Endothelial cell of umbilical vein (primary cell): ENCODE results near the gene PLEKHG3. TPM values are rescaled to one million over a fixed set of nuclear protein-coding genes. Genes with fewer than 3 reads are reported as not detected.

Source experiments
- BruUV-seq: library from RNA; stranded (reverse); fragments of 400-500 nt; replicated peaks from 2 replicates; lab custom pipeline; 2021; lab: Mats Ljungman, UMichigan
- CTCF ChIA-PET: fragments of 300-600, 350-600 bp; sonication (Branson Sonifier 250); formaldehyde crosslinking; loops from one replicate; lab custom pipeline; 2021; ENCODE audit warnings: antibody characterized with exemption, inconsistent platforms; lab: Charles Lee
- POLR2A ChIA-PET: fragments of 300-600, 350-600 bp; sonication (Branson Sonifier 250); formaldehyde crosslinking; loops from one replicate; lab custom pipeline; 2021; ENCODE audit warnings: antibody characterized with exemption, inconsistent platforms; lab: Charles Lee
- DNase-seq: peaks from one replicate; pipeline ENCODE4 v3.0.0-alpha.2; 2011; ENCODE audit warnings: low read depth, low spot score
- FAIRE-seq: peaks from 2 replicates; lab custom pipeline; 2011; peaks lifted over from hg19 to GRCh38; lab: Jason Lieb, UNC
- H2AFZ ChIP-seq: 2 replicates; pipeline ENCODE4 v1.6.0; 2012; ENCODE audit warnings: low read depth, low read length, control low read depth, inconsistent platforms
- H3K27ac ChIP-seq: 2 replicates; pipeline ENCODE4 v1.5.1; 2011; ENCODE audit warnings: low read depth, mild to moderate bottlenecking, control low read depth, low read length, moderate library complexity; ENCODE audit not compliant: insufficient read depth
- H3K27me3 ChIP-seq, 2 experiments: 2 replicates each; pipeline versions ENCODE4 v1.6.0 to v1.6.1; 2011; ENCODE audit warnings: low read length in 2 of 2, mixed read lengths in 1 of 2; ENCODE audit not compliant: control insufficient read depth in 2 of 2, insufficient read depth in 2 of 2
- H3K36me3 ChIP-seq, 2 experiments: 2 replicates in 1 of 2; 3 replicates in 1 of 2; pipeline ENCODE4 v1.5.1; 2011; ENCODE audit warnings: low read length in 2 of 2, mild to moderate bottlenecking in 1 of 2, moderate library complexity in 1 of 2; ENCODE audit not compliant: control insufficient read depth in 2 of 2, insufficient read depth in 2 of 2; ENCODE audit errors: extremely low read depth in 1 of 2
- H3K4me1 ChIP-seq: 3 replicates; pipeline ENCODE4 v1.5.1; 2011; ENCODE audit warnings: mild to moderate bottlenecking, low read length; ENCODE audit not compliant: control insufficient read depth, insufficient read depth; ENCODE audit errors: extremely low read depth
- H3K4me2 ChIP-seq: 2 replicates; pipeline ENCODE4 v1.6.1; 2011; ENCODE audit warnings: low read length, control low read depth, mixed read lengths; ENCODE audit not compliant: insufficient read depth
- H3K4me3 ChIP-seq, 3 experiments: fragments of 200-600 bp in 1 of 3; sonication (generic), shearing (Covaris generic) in 1 of 3; replicated peaks in 1 of 3; 2 replicates each; pipeline ENCODE4 v1.5.1; 2011 to 2016; ENCODE audit warnings: control low read depth in 3 of 3, low read length in 3 of 3, mild to moderate bottlenecking in 2 of 3, inconsistent platforms in 1 of 3, low read depth in 1 of 3, moderate library complexity in 1 of 3; ENCODE audit not compliant: insufficient read depth in 1 of 3
- H3K79me2 ChIP-seq: 2 replicates; pipeline ENCODE4 v1.6.0; 2012; ENCODE audit warnings: low read length, inconsistent platforms; ENCODE audit not compliant: control insufficient read depth, insufficient read depth
- H3K9ac ChIP-seq: replicated peaks from 2 replicates; pipeline ENCODE3; 2011; ENCODE audit warnings: low read length, control low read depth; ENCODE audit not compliant: insufficient read depth; ENCODE audit errors: extremely low read depth
- H3K9me1 ChIP-seq: replicated peaks from 3 replicates; pipeline ENCODE4 v1.6.0; 2011; ENCODE audit warnings: mild to moderate bottlenecking, low read length; ENCODE audit not compliant: control insufficient read depth, insufficient read depth; ENCODE audit errors: extremely low read depth
- H3K9me3 ChIP-seq: replicated peaks from 2 replicates; pipeline ENCODE4 v1.5.1; 2012; ENCODE audit warnings: low read length, inconsistent platforms; ENCODE audit not compliant: control insufficient read depth, insufficient read depth
- H4K20me1 ChIP-seq: replicated peaks from 2 replicates; pipeline ENCODE3; 2011; ENCODE audit warnings: mild to moderate bottlenecking, low read length; ENCODE audit not compliant: control insufficient read depth, insufficient read depth; ENCODE audit errors: extremely low read depth
- CTCF ChIP-seq, 2 donors: IDR thresholded peaks; 1 replicate in 1 of 2; 2 replicates in 1 of 2; pipeline ENCODE4 v1.5.1; 2011; ENCODE audit warnings: low read length in 2 of 2, mild to moderate bottlenecking in 2 of 2, moderate library complexity in 2 of 2, control low read depth in 1 of 2, inconsistent platforms in 1 of 2, low read depth in 1 of 2; ENCODE audit not compliant: insufficient read depth in 1 of 2; ENCODE audit errors: extremely low read depth in 1 of 2
- EZH2 ChIP-seq: IDR thresholded peaks from 2 replicates; pipeline ENCODE4 v1.6.1; 2012; ENCODE audit warnings: borderline replicate concordance, low read depth, mild to moderate bottlenecking, moderate library complexity, low read length, inconsistent platforms; ENCODE audit not compliant: severe bottlenecking
- FOS ChIP-seq: IDR thresholded peaks from 2 replicates; pipeline ENCODE4 v1.6.1; 2011; ENCODE audit warnings: mild to moderate bottlenecking, low read length, moderate library complexity, borderline replicate concordance; ENCODE audit not compliant: insufficient read depth
- GATA2 ChIP-seq: IDR thresholded peaks from 2 replicates; pipeline ENCODE4 v1.7.0; 2011; ENCODE audit warnings: low read depth, mild to moderate bottlenecking, moderate library complexity, mixed read lengths, low read length; ENCODE audit not compliant: insufficient read length, insufficient read depth
- JUN ChIP-seq: IDR thresholded peaks from 2 replicates; pipeline ENCODE4 v1.6.1; 2011; ENCODE audit warnings: borderline replicate concordance, low read depth; ENCODE audit not compliant: insufficient read length, insufficient read depth
- MAX ChIP-seq: IDR thresholded peaks from 2 replicates; pipeline ENCODE4 v1.6.1; 2011; ENCODE audit not compliant: insufficient read depth, insufficient read length
- MYC ChIP-seq: IDR thresholded peaks from one replicate; pipeline ENCODE4 v1.6.1; 2011; ENCODE audit warnings: mild to moderate bottlenecking, low read depth, low read length
- POLR2A ChIP-seq: IDR thresholded peaks from 2 replicates; pipeline ENCODE4 v1.6.1; 2012; ENCODE audit warnings: low read depth, mild to moderate bottlenecking, control low read depth, low read length
- POLR2AphosphoS5 ChIP-seq: IDR thresholded peaks from 2 replicates; pipeline ENCODE4 v1.6.1; 2012; ENCODE audit warnings: low read depth, mild to moderate bottlenecking, control low read depth, low read length, moderate library complexity; ENCODE audit not compliant: insufficient read depth
- dilution Hi-C: fragments of 300-500 bp; cut with MboI; formaldehyde crosslinking; loops from one replicate; pipeline ENCODE4 v1.15.0; 2019; ENCODE audit warnings: low sequenced_read_pairs; ENCODE audit not compliant: extremely low pct_ligation_motif_present
- intact Hi-C: fragments of 100-400 bp; cut with micrococcal nuclease; formaldehyde crosslinking; loops from one replicate; pipeline ENCODE4 v1.10.0; 2022
- polyA plus RNA-seq, 4 experiments: library from polyadenylated mRNA; depleted of rRNA in 3 of 4; stranded (reverse) in 3 of 4; unstranded in 1 of 4; fragments of >200 nt; gene quantifications; 2 replicates each; pipeline versions ENCODE4 v1.2.1 to v1.2.3, GENCODE V29; 2011 to 2012; ENCODE audit warnings: missing spikeins in 1 of 4
- total RNA-seq: library from RNA; stranded (reverse); gene quantifications from 2 replicates; pipeline ENCODE4 v1.2.3, GENCODE V29; 2021

The PLEKHG3 gene
- total and polyA plus RNA-seq, 2 donors (not counting 3 experiments of a cell fraction or from before 2014, with no cell fraction given), result 6.6 to 8.0 TPM

GRCh38 chr14:64782196-64782595, 78.0 kb downstream of the PLEKHG3 start:
- H3K4me3 ChIP-seq, result no peak overlapping the region
- dilution Hi-C loops (no loop called here), intact Hi-C loops (no loop called here)
- DNase-seq (no peak), FAIRE-seq (no peak)
- H3K9me1 ChIP-seq, result no peaks in the 10 kb centered on the region
- no peaks in the 10 kb centered on the region for H4K20me1 ChIP-seq
- peaks cover 5% of the 10 kb centered on the region for H3K4me1 ChIP-seq
- H3K4me2 ChIP-seq, result no peak overlapping the region
- H3K79me2 ChIP-seq, result no peaks in the 10 kb centered on the region
- H3K36me3 ChIP-seq, result no peaks in the 10 kb centered on the region
- TF ChIP-seq POLR2AphosphoS5, result no peak
- no peak for TF ChIP-seq MAX
- TF ChIP-seq FOS, result no peak
- TF ChIP-seq GATA2, result no peak
- no peak for TF ChIP-seq CTCF (IDR thresholded peaks at IDR 0.05; ENCODE audit: extremely low read depth in 1 of 2, insufficient read depth in 1 of 2, low read depth in 1 of 2, low read length in 2 of 2)
- no peak for TF ChIP-seq POLR2A
- TF ChIP-seq EZH2, result no peak
- TF ChIP-seq MYC, result no peak
- no peak for TF ChIP-seq JUN
- peaks cover 0 to 1% of the 10 kb centered on the region in 2 experiments for H3K27me3 ChIP-seq
- H2AFZ ChIP-seq, result no peak overlapping the region
- no peak overlapping the region for H3K27ac ChIP-seq
- no peaks in the 10 kb centered on the region for H3K9me3 ChIP-seq
- ChIA-PET POLR2A (no interaction called here), CTCF (interaction anchor here (1.1 kb wide), 2 partner anchors 17 to 21 kb away, joined by 4 read pairs; no protein-coding TSS in a partner anchor)
- H3K9ac ChIP-seq, result no peak overlapping the region
- BruUV-seq, result no TSS peak
